HG02763 (cell line): ENCODE data around the gene ZNF584.
"Not testable (repeated sequence)": the region's sequence is repeated elsewhere in the genome, so short reads cannot be mapped to it uniquely, and the experiment has no call there.

Experiments used
- ATAC-seq: cut with Tn5 transposase; IDR thresholded peaks from one replicate; pipeline ENCODE4 v1.9.1; 2021; ENCODE audit warnings: mild to moderate bottlenecking, moderate library complexity; ENCODE audit not compliant: unreplicated experiment

The ZNF584 gene

GRCh38 chr19:58403920-58404478, 4.5 kb upstream of the ZNF584 start:
- ATAC-seq, result not testable (repeated sequence)

GRCh38 chr19:58406818-58407657, 1.4 kb upstream of the ZNF584 start:
- ATAC-seq, result no peak

- no peak for ATAC-seq
Measured at GRCh38 chr19:58407658-58408151, 744 bp upstream of the ZNF584 start.

- peak; percentile 10 for ATAC-seq
Measured at GRCh38 chr19:58409010-58409790, 751 bp downstream of the ZNF584 start.

- no peak for ATAC-seq
Measured at GRCh38 chr19:58416604-58417003, 8.2 kb downstream of the ZNF584 start.

GRCh38 chr19:58417071-58417470, 8.6 kb downstream of the ZNF584 start:
- ATAC-seq, result no peak

- no peak for ATAC-seq
Measured at GRCh38 chr19:58428617-58429016, 20.2 kb downstream of the ZNF584 start.

GRCh38 chr19:58429745-58430144, 21.3 kb downstream of the ZNF584 start:
- ATAC-seq, result no peak

GRCh38 chr19:58434217-58434616, 25.8 kb downstream of the ZNF584 start:
- ATAC-seq, result no peak

GRCh38 chr19:58439576-58440554, 31.4 kb downstream of the ZNF584 start, which contains the start of gene ZNF132:
TSS of gene ZNF132 (minus strand) at chr19:58440153. CDS start at chr19:58439821, 332 bp downstream.
- ATAC-seq, result peak; percentile 96

GRCh38 chr19:58440556-58440955, 32.1 kb downstream of the ZNF584 start:
- no peak for ATAC-seq

- not testable (repeated sequence) for ATAC-seq
Measured at GRCh38 chr19:58442986-58443385, 34.5 kb downstream of the ZNF584 start.

GRCh38 chr19:58448860-58449259, 40.4 kb downstream of the ZNF584 start:
- not testable (repeated sequence) for ATAC-seq

- ATAC-seq, result not testable (repeated sequence)
Measured at GRCh38 chr19:58449980-58450379, 41.5 kb downstream of the ZNF584 start.

- peak; percentile 11 for ATAC-seq
Measured at GRCh38 chr19:58450856-58451357, 42.5 kb downstream of the ZNF584 start.

GRCh38 chr19:58451358-58452101, 43.1 kb downstream of the ZNF584 start, which contains the start of gene ZNF324B:
TSS of gene ZNF324B (plus strand) at chr19:58451622. CDS start at chr19:58453702, 2,080 bp downstream.
- peak; percentile 97 for ATAC-seq

GRCh38 chr19:58453743-58454142, 45.3 kb downstream of the ZNF584 start:
- no peak for ATAC-seq

- ATAC-seq, result no peak
Measured at GRCh38 chr19:58455306-58455705, 46.9 kb downstream of the ZNF584 start.

GRCh38 chr19:58456111-58456510, 47.7 kb downstream of the ZNF584 start:
- no peak for ATAC-seq
